Upper lobe of right lung (tissue), 1 donor: ENCODE results near the gene BMS1. TPM values are rescaled to one million over a fixed set of nuclear protein-coding genes. Genes with fewer than 3 reads are reported as not detected.

Experiments
- ATAC-seq: fragments of 200-7000 bp; cut with Tn5 transposase; one replicate; pipeline ENCODE4 v1.9.1; 2020; ENCODE audit warnings: mild to moderate bottlenecking, moderate library complexity
- DNase-seq: peaks from one replicate; pipeline ENCODE4 v3.0.0-alpha.2; 2020
- H3K27ac ChIP-seq: fragments of 200-600 bp; one replicate; pipeline ENCODE4 v1.8.0; 2022
- H3K27me3 ChIP-seq: fragments of 200-600 bp; one replicate; pipeline ENCODE4 v1.8.0; 2022; ENCODE audit warnings: mild to moderate bottlenecking
- H3K36me3 ChIP-seq: fragments of 200-600 bp; one replicate; pipeline ENCODE4 v1.8.0; 2022
- H3K4me1 ChIP-seq: fragments of 200-600 bp; one replicate; pipeline ENCODE4 v1.8.0; 2022
- H3K4me3 ChIP-seq: fragments of 200-600 bp; one replicate; pipeline ENCODE4 v1.8.0; 2022; ENCODE audit warnings: mild to moderate bottlenecking
- H3K9me3 ChIP-seq: fragments of 200-600 bp; one replicate; pipeline ENCODE4 v1.8.0; 2022
- intact Hi-C: fragments of 100-400 bp; cut with DNase I; formaldehyde crosslinking; loops from one replicate; pipeline ENCODE4 v1.11.0; 2022
- total RNA-seq: library from RNA; stranded (reverse); fragmentation: NEBNext Ultra II Directional; extraction: Animal tissue kit (Norgen Biotek cat#: 25700); gene quantifications from one replicate; pipeline ENCODE4 v1.2.1, GENCODE V29; 2021
- TF ChIP-seq, protein P1 (sequence below): fragments of 200-600 bp; IDR thresholded peaks from one replicate; pipeline ENCODE4 v1.8.0; 2022; ENCODE audit warnings: antibody characterized with exemption
- donor health status: DM: no; HTN: yes; CAD: no; lungs with severe emphysema.

BMS1 gene
- total RNA-seq, 1 donor from 2014 or later = 13.0 TPM

DNA sequence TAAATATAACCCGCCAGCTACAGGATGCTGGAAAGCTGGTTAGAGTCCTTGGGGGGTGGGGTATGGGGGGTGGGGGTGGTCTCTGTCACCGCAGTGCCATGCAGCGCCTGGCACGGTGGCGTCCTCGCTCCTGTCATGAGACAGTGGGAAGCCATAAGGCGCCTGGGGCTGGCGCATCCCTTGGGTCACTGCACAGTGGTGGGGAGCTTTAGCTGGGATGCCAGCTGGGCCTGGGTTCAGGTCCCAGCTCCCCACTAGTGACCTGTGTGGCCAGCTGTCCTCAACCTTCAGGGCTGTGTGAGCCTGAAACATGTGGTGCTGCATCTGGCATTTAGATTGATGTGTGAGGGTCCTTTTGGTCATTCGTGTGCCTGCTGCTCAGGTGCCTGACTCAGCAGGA, 93.9 kb downstream of the BMS1 start:
- intact Hi-C loops = no loop called here
- no peak for ATAC-seq
- Histone ChIP-seq H3K4me3 (no peak overlapping the region), H3K27ac (no peak overlapping the region), H3K27me3 (no peaks in the 10 kb centered on the region), H3K4me1 (no peaks in the 10 kb centered on the region), H3K36me3 (no peaks in the 10 kb centered on the region), H3K9me3 (no peaks in the 10 kb centered on the region)
- TF ChIP-seq, protein P1, sequence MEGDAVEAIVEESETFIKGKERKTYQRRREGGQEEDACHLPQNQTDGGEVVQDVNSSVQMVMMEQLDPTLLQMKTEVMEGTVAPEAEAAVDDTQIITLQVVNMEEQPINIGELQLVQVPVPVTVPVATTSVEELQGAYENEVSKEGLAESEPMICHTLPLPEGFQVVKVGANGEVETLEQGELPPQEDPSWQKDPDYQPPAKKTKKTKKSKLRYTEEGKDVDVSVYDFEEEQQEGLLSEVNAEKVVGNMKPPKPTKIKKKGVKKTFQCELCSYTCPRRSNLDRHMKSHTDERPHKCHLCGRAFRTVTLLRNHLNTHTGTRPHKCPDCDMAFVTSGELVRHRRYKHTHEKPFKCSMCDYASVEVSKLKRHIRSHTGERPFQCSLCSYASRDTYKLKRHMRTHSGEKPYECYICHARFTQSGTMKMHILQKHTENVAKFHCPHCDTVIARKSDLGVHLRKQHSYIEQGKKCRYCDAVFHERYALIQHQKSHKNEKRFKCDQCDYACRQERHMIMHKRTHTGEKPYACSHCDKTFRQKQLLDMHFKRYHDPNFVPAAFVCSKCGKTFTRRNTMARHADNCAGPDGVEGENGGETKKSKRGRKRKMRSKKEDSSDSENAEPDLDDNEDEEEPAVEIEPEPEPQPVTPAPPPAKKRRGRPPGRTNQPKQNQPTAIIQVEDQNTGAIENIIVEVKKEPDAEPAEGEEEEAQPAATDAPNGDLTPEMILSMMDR = no peak
- DNase-seq = no peak

- TF ChIP-seq, protein P1 = no peak
- Histone ChIP-seq H3K27ac (no peak overlapping the region), H3K9me3 (no peaks in the 10 kb centered on the region), H3K4me3 (no peak overlapping the region), H3K36me3 (no peaks in the 10 kb centered on the region), H3K27me3 (no peaks in the 10 kb centered on the region), H3K4me1 (no peaks in the 10 kb centered on the region)
- DNase-seq = no peak
- ATAC-seq = no peak
- intact Hi-C loops = no loop called here
Measured at GRCh38 chr10:42876945-42877344, 94.3 kb downstream of the BMS1 start.

DNA sequence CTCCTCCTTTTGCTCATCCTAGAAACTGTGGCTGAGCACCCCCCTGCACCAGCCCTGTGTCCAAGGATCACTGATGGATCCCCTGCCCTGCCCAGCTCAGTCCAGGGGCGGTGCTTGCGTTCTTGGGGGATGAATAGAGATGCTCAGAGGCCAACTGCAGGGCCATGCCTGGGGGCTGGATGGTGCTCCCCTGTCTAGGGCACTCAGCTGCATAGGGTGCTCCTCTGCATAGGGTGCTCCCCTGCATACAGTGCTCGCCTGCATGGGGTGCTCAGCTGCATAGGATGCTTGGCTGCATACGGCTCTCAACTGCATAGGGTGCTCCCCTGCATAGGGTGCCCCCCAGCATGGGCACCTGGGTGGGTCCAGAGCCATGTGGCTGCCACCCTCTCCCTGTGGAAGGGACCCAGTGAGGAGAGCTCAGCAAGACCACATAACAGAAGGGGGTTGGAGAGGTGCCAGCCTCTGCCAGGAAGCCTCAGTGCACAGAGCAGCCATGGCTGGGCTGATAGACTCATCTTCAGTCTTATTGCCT, 95.0 kb downstream of the BMS1 start:
- TF ChIP-seq, protein P1 = no peak
- no peak for ATAC-seq
- intact Hi-C loops = no loop called here

GRCh38 chr10:42878134-42878820, 95.7 kb downstream of the BMS1 start:
- TF ChIP-seq, protein P1 = no peak
- DNase-seq = no peak
- Histone ChIP-seq H3K27ac (no peak overlapping the region), H3K9me3 (no peaks in the 10 kb centered on the region), H3K4me1 (no peaks in the 10 kb centered on the region), H3K27me3 (no peaks in the 10 kb centered on the region), H3K4me3 (no peak overlapping the region), H3K36me3 (no peaks in the 10 kb centered on the region)
- no peak for ATAC-seq
- intact Hi-C loops = no loop called here

More for the DNA sequence above, 95.0 kb downstream of the BMS1 start:
- Histone ChIP-seq H3K9me3 (no peaks in the 10 kb centered on the region), H3K4me3 (no peak overlapping the region), H3K27ac (no peak overlapping the region), H3K36me3 (no peaks in the 10 kb centered on the region), H3K4me1 (no peaks in the 10 kb centered on the region), H3K27me3 (no peaks in the 10 kb centered on the region)
- no peak for DNase-seq

GRCh38 chr10:42878821-42879195, 96.2 kb downstream of the BMS1 start:
- Histone ChIP-seq H3K4me3 (no peak overlapping the region), H3K27me3 (no peaks in the 10 kb centered on the region), H3K9me3 (no peaks in the 10 kb centered on the region), H3K36me3 (no peaks in the 10 kb centered on the region), H3K4me1 (no peaks in the 10 kb centered on the region), H3K27ac (no peak overlapping the region)
- intact Hi-C loops = no loop called here
- ATAC-seq = no peak
- DNase-seq = no peak
- TF ChIP-seq, protein P1 = no peak
